NCI-H1105 treated with DMSO at 0.1 percent for 48 hours (cell line): Measurements from ENCODE around the gene GTF2H1.
"Not testable (repeated sequence)": the region's sequence is repeated elsewhere in the genome, so short reads cannot be mapped to it uniquely, and the experiment has no call there.

ENCODE experiments used
- DNase-seq: peaks from one replicate; lab custom pipeline; 2025; lab: John Stamatoyannopoulos, UW

The GTF2H1 gene

DNA sequence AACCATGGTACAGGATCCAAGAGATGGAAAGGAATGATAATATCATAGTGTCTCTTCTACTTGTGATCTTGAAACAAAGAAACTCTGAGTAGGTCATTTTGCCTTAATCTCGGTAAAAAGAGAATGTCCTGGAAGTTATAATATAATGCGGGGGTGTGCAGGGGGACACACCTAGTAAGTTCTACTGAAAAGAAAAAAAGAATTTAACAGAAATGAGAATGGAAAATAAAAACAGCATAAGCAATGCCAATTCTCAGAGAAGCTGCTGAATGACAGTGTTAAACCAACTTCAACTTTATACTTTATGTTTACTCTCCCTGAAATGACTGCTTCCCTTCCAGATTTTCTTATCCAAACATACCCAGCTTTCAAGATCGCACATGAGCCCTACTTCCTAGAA is 2.5 kb upstream of the GTF2H1 start:
- no peak for DNase-seq

DNA sequence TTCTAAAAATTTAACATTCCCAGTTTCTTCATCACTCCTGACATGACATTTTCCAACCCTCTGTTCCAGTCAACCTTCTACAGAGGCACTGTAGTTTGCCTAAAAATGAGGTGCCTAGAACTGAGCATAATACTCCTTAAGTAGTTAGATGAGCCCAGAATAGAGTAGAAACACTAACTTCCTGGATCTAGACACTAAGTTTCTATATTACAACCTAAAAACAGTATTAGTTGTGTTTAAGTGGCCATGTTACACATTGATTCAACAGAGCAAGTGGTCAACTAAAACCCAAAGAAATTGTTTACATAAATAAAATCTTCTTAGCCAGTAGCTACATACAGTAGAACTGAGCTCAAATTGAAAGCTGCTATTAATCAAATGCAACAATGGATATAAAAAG is 1.8 kb upstream of the GTF2H1 start:
- no peak for DNase-seq

DNA sequence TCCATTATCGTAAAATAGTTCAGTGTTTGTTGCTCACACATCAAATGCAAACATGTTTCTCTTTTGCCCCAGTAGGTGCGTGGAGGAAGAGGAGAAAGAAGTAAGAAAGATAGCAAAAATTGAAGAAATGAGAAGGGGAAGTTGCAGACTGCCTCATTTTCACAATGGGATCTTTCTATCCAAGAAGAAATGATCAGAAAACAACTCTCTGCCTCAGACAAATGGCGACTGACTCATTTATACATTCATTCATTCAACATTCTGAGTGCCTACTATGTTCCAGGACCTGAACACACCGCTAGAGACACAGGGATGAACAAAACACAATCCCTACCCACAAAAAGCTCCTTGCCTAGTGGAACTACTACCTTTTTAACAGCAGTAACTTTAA is 794 bp upstream of the GTF2H1 start:
- DNase-seq, result no peak

DNA sequence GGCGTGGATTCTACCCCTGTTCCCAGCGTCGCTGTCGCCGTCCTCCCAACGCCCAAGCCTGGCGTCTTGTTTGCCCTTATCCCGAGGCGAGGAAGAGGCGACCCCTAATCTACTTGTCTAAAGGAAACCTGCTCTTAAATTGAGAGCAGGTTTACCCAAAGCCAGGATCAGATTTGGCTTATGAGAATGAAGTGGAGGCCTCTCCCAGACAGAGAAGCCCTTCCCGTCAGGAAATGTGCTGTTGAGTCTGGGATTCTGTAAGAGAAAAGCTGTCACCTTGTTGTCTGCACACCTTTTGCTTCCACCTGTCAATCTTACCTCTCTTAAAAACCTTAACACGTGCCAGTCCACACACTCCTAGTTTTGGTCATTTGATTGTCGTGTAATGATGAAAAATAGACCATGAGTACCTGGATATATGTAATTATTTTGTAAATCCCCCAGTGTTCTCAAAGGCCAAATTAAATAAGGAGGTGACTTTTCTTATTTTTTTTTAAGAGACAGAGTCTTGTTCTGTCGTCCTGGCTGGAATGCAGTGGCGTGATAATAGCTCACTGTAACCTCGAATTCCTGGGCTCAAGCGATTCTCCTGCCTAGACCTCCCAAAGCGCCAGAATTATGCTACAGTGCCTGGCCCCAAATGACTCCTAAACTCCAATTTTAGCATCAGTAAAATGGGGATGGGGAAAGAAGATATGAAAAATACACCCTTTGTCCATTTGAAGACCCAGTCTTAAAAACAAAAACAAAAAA is 627 bp downstream of the GTF2H1 start:
- DNase-seq, result no peak

DNA sequence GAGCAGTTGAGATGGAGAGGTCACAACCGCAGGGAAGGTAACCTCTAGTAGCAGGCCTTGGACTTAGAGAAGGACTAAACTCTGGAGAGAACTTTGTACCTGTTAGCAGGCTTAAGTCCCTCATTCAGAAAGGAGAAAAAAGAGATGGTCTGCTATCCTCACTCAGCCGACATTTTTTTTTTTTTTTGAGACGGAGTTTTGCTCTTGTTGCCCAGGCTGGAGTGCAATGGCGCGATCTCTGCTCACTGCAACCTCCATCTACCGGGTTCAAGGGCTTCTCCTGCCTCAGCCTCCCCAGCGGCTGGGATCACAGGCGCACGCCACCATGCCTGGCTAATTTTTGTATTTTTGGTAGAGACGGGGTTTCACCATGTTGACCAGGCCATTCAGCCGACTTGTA is 1.5 kb downstream of the GTF2H1 start:
- DNase-seq, result not testable (repeated sequence)

DNA sequence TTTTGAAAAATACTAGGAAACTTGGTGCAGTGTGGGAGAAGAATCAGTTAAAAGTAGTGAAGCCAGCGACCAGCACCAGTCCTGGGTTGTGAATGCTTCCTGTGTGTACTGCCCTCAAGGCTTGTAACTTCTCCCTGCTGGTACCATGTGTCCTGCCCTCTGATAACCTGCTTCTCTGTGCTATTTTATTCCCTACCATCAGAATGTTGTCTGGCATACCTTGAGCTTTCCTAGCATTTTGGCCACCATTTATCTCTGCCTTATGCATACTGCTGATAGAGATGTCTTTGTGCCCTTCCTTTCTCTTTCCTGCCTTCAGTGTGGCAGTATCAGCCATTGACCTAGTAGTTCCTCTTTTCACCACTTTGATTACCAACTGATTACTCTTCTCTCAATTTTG is 2.0 kb downstream of the GTF2H1 start:
- no peak for DNase-seq

DNA sequence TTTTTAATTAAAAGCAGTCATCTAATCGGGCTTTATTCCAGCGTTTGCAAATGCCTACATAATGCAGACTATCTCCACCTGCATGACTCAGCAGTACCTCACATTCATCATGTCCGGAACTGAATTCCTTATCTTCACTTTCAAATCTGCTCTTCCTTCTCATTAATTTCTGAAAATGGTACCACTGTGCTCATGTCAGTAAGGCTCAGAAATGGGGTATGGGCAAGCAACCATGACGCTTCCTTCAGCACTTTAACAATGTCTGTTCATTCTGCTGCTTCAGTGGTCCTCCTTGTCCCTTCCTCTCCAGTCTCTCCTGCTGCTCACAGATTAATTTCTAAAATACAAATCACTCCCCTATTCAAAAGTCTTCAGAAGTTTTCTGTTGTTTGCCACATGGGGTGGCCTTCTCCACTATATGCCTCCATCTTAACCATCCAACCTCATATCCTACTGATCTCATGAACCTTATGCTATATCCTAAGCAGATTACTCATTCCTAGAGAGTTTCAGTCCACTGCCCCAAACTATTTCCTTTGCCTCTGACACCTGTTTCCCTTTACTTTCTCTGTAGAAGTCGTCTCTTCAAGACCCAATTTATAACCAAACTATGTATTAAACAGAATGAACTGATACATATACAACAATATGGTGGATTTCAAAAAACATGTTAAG is 7.0 kb downstream of the GTF2H1 start:
- DNase-seq, result no peak

DNA sequence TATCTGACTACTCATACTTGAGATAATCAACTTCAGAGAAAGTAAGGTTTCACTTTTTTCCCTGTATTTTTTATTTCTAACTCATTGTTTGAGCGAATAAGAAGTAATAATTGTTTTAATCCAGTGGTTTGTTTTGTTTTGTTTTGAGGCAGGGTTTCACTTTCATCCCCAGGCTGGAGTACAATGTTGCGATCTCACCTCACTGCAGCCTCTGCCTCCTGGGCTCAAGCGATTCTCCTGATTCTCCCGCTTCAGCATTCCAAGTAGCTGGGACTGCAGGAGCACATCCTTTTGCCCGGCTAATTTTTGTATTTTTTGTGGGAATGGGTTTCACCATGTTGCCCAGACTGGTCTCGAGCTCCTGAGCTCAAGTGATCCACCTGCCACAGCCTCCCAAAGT is 8.6 kb downstream of the GTF2H1 start:
- no peak for DNase-seq

DNA sequence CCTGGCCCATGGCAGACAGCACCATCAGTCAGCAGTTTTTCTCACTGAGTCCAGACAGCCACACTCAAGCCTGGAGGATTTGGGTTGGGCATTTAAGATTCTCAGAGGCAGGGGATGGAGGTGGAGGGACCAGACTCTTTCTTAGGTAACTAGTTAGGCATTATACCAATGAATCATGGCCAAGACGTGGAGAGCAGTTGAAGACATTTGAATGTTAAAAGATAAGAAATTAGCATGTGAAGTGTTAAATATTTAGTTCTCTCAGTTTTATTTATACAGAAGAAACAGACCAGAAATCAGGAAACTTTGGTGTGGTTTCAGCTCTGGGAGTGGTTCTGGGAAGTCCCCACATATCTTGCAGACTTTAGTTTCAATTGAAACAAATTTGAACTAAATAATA is 9.9 kb downstream of the GTF2H1 start:
- no peak for DNase-seq

DNA sequence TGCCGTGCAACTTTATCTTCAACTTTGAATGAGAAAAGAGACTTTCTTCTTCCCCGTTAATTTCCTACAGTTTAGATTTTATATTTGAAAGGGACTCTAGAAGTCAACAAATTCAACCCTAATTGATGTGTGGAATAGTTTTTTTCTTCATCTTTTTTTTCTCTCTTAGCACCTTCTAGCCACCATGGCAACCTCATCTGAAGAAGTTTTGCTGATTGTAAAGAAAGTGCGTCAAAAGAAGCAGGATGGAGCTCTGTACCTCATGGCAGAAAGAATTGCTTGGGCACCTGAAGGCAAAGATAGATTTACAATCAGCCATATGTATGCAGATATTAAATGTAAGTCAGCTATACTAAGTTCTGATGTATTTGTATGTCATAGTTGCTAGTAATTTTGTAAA is 10.5 kb downstream of the GTF2H1 start:
- DNase-seq, result no peak

DNA sequence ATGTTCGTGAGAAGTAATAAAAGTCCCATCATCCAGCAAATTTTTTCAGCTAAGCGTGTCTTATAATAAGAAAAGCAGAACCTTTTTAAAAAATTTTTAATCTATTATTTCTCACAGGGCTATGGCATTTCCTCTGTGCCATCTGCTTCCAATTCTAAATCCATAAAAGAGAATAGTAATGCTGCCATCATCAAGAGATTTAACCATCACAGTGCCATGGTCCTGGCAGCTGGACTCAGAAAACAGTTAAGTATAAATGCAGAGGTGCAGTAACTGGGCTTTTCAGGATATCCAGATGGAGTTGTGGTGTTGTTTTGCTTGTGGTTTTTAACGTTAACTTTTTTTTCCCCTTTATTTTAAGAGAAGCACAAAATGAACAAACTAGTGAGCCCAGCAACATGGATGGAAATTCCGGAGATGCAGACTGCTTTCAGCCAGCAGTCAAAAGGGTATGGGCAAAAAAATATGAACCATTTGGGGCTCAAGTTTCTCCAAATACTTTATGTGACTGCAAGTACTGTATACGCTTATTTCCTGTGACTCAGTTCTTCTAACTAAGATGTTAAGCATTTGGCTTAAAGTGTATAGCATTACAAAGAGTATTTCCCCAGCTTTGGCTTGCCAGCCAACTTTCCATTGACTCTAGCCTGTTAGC is 25.2 kb downstream of the GTF2H1 start:
- no peak for DNase-seq

DNA sequence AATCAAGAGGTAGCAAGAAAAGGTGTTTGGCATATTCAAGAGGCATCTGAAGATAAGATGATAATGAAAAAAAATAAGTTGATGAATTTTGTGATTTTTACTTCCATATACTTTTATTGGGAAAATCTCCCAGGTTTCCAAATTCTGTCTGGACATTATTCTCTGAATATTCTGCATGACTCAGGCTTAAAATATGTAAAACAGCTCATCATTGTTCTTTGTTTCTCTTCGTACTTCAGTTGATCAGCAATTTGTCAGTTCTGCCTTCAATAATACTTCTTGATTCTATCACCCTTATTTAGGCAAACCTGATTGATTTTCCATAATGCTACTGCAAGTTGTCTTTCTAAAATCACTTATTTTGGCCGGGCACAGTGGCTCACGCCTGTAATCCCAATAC is 30.2 kb downstream of the GTF2H1 start:
- no peak for DNase-seq

DNA sequence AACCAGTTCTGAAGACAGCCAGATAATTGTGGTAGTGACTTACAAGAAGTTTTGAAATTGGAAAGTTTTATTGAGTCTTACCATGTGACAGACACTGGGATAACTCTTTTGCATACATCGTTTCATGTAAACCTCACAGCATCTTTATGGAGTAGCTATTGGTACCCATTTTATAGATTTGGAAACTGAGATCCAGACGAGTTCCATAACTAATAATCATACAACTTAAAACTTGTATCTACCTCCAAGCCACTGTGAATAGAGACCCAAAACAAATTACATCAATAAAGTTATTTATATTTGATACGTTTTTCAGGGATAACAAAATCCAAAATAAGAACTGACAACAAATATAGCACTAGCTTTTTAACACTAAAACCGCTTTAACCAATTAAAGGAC is 36.3 kb downstream of the GTF2H1 start:
- no peak for DNase-seq

DNA sequence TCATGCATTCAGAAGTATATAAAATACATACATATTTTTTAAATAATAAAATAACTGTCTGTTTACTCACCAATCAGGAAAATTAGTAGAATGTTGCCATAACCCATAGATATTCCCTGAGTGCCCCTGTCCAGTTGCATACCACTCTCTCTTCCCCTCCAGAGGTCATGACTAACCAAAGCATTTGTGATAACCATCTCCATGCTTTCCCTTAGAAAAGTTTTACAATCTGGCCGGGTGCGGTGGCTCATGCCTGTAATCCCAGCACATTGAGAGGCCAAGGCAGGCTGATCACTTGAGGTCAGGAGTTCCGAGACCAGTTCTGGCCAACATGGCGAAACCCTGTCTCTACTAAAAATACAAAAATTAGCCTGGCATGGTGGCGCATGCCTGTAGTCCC is 38.8 kb downstream of the GTF2H1 start:
- DNase-seq, result no peak

DNA sequence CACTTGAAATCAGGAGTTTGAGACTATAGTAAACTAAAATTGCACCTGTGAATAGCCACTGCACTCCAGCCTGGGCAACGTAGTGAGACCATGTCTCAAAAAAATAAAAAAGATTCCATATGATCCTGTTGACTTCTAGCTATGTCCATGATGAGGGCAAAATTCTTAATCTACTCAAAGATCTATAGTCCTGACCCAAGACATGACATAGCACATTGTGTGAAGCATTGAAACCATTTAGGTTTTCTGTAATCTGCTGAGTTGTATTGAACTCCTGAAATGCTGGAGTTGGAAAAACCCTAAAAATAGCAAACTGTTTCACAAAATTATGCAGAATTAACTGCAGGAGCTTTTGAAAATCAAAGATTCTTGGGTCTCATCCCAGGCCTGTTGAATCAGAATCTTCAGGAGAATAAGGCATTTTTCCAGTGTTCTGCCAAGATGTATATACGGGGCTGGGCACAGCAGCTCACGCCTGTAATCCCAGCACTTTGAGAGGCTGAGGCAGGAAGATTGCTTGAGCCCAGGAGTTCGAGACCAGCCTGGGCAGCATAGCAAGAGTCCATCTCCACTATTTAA is 42.2 kb downstream of the GTF2H1 start:
- no peak for DNase-seq

DNA sequence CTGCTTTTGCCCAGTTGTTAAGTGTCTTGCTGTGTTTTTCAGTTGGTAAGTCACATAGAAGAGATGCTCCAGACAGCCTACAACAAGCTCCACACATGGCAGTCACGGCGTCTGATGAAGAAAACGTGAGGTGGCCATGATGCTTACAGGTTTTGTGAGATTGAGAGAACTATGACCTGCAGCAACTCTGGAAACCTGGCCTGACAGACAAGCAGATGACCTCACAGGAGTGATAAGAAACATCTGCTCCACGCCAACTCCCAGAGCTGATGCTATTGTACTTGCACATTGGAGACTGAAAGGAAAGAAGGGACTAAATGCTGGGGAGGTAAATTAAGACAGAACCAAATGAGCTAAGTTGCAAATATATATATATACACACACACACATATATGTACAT is 43.4 kb downstream of the GTF2H1 start:
- DNase-seq, result no peak

DNA sequence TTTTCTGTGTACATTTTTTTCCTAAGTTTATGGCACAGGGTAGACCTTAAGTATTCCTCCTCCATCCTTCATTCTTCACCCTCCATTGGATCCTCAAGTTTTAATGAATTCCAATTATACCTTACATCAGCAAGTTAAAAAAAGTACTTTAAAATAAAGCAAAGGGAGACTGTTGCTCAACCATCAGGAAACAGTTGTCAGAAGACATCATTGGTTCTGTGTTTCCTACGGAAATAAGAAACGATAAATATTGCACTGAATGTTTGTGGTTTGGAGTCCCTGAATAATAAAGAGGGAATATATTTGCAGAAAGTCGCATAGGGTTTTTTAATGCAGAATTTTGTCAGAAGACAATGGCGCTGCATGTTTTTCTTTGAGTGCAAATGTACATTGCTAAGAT is 43.9 kb downstream of the GTF2H1 start:
- DNase-seq, result no peak

DNA sequence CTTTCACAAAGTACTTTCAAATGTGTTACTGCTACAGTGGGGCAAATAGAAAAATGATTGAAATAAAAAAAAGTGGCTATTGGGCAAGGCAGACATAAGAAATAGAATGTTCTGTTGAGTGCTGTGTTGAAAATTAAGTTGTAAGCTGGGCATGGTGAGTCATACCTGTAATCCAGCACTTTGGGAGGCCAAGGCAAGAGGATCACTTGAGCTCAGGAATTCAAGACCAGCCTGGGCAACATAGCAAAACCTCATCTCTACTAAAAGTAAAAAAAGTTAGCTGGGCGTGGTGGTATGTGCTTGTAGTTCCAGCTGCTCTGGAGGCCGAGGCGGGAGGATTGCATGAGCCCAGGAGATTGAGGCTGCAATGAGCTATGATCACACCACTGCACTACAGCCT is 45.1 kb downstream of the GTF2H1 start:
- DNase-seq, result no peak

DNA sequence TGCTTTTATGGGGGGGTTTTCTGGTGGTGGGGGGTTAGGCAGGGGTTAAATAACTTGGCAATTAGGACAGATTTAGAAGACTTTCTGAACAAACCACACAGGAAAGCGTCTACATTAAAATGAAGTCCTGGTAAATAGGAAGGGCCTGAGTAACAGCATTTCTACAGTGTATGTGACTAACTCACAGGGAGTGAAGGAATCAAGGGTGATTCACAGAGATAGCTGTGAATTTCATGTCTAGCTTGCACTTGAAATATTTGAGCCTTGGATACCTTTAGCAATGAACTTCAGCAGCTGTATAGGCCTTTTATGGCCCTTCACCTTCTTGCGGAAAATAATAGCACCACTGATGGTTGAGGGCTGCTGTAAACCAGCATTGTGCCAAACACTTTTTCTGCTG is 45.9 kb downstream of the GTF2H1 start:
- DNase-seq, result no peak

DNA sequence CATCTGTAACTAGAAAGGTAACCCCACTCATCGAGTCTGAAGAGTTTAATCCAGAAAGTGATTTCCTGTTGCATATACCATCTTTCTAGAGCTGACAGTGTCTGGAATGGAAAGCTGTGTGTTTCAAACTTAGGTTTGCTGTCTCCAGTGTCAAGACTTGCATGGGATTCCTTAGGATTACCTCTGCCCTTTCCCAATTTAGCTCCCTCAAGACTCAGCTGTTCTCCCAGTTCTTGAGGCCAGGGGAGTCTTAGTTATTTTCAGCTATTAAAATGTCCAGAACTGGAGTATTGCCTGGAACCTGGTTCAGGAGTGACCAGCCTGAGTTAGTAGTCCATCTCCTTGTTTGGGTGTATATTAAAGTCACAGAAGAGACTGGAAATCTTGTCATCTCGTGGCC is 47.0 kb downstream of the GTF2H1 start:
- no peak for DNase-seq

DNA sequence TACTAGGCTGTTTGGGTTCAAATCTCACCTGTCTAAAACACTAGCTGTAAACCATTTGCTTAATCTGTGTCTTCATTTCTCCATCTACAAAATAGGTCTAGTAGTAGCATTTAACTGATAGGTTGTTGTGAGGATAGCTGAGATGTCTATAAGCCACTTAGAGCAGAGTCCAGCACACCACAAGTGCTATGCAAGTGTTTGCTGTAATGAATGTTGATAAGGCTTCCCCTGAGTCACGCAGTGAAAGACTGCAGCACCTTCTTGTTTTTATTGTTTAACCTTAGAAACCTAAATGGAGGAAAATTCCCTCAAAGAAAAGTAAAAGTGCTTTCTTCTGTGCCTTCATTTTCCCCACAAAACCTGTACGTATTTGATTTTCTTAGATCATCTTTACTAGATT is 48.9 kb downstream of the GTF2H1 start:
- no peak for DNase-seq

DNA sequence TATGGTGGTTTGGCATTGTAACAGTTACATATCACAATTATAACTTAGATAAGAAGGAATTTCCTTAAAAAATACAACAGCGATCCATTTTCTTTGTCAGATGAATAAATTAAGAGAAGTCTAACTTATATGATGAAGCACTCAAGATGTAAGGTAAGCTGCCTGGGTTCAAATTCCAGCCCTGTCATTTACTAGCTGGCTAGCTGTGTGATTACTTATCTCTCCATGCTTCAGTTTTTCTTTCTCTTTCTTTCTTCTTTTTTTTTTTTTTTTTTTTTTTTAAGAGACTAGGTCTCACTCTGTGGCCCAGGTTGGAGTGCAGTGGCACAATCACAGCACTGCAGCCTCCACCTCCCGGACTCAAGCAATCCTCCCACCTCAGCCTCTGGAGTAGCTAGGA is 49.8 kb downstream of the GTF2H1 start:
- no peak for DNase-seq

DNA sequence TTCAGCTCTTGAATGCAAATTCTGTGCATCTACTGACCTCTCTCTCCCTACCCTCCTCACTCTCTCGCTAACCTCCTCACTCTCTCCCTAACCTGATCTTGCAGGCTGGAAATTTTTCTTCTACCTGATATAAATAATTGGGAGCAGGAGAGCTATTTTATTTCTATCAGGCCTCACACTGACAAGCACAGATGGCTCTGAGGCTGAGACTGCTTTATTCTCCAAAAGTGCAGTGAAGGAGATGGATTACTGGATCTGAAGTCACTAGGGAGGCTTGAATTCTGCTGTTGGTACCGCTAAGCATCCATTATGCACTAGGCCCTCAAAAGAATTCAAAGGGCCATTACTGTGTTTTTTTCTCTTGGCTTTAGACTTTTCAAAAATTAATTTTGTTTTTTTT is 52.6 kb downstream of the GTF2H1 start:
- DNase-seq, result no peak
